HepG2 (cell line): ENCODE data around the gene CYP2A13. TPM values are rescaled to one million over a fixed set of nuclear protein-coding genes. Genes with fewer than 3 reads are reported as not detected.

Source experiments
- ATAC-seq: fragments of 200-7000 bp; cut with Tn5 transposase; 3 replicates; pipeline ENCODE4 v1.9.1; 2020; ENCODE audit warnings: mild to moderate bottlenecking, moderate library complexity
- BruUV-seq: library from RNA; stranded (reverse); fragments of 400-500 nt; replicated peaks from 2 replicates; lab custom pipeline; 2021; lab: Mats Ljungman, UMichigan
- CTCF ChIA-PET: fragments of 300-600 bp; formaldehyde crosslinking; extraction: SDS; loops from one replicate; lab custom pipeline; 2021; ENCODE audit warnings: low total read pairs, inconsistent platforms, low intra/inter-chr PET ratio; lab: Yijun Ruan, JAX
- POLR2A ChIA-PET: fragments of 350-600 bp; sonication (Branson Sonifier 250); formaldehyde crosslinking; loops from one replicate; lab custom pipeline; 2020; ENCODE audit warnings: antibody characterized with exemption, inconsistent platforms; lab: Yijun Ruan, JAX
- DNase-seq: peaks from one replicate; pipeline ENCODE4 v3.0.0-alpha.2; 2015; ENCODE audit warnings: low spot score
- FAIRE-seq: peaks from 3 replicates; lab custom pipeline; 2011; peaks lifted over from hg19 to GRCh38; lab: Jason Lieb, UNC
- H2AFZ ChIP-seq: one replicate; pipeline ENCODE4 v1.6.1; 2011; ENCODE audit warnings: low read length, inconsistent platforms
- H3K27ac ChIP-seq: fragments of 300-600 bp; 3 replicates; pipeline ENCODE4 v1.8.0; 2011; ENCODE audit warnings: mixed run types, mild to moderate bottlenecking, mixed read lengths, low read length, inconsistent platforms; ENCODE audit not compliant: insufficient read depth; ENCODE audit errors: extremely low read length
- H3K27me3 ChIP-seq, 2 experiments: fragments of 200-600 bp in 1 of 2; 2 replicates in 1 of 2; 3 replicates in 1 of 2; pipeline versions ENCODE4 v1.6.0 to v1.8.0; 2011; ENCODE audit warnings: low read length in 2 of 2, mild to moderate bottlenecking in 2 of 2, moderate library complexity in 2 of 2, inconsistent platforms in 1 of 2; ENCODE audit not compliant: insufficient read depth in 2 of 2, control insufficient read depth in 1 of 2
- H3K36me3 ChIP-seq, 2 experiments: fragments of 200-600 bp in 1 of 2; replicated peaks in 1 of 2; 2 replicates in 1 of 2; 3 replicates in 1 of 2; pipeline versions ENCODE4 v1.5.1 to v1.8.0; 2011; ENCODE audit warnings: low read length in 2 of 2, inconsistent platforms in 1 of 2; ENCODE audit not compliant: insufficient read depth in 2 of 2, control insufficient read depth in 1 of 2
- H3K4me1 ChIP-seq: 2 replicates; pipeline ENCODE4 v1.5.1; 2012; ENCODE audit warnings: low read length, inconsistent platforms; ENCODE audit not compliant: insufficient read depth
- H3K4me2 ChIP-seq: 2 replicates; pipeline ENCODE4 v1.6.0; 2011; ENCODE audit warnings: low read depth, low read length, inconsistent platforms
- H3K4me3 ChIP-seq, 3 experiments: fragments of 200-600 bp in 1 of 3; sonication (generic), shearing (Covaris generic) in 1 of 3; replicated peaks in 1 of 3; 2 replicates each; pipeline ENCODE4 v1.5.1; 2011 to 2016; ENCODE audit warnings: low read length in 3 of 3, inconsistent platforms in 2 of 3, low read depth in 2 of 3, mild to moderate bottlenecking in 2 of 3, control low read depth in 1 of 3, mixed read lengths in 1 of 3; ENCODE audit not compliant: insufficient read depth in 1 of 3
- H3K79me2 ChIP-seq: one replicate; pipeline ENCODE4 v1.6.1; 2011; ENCODE audit warnings: low read length, inconsistent platforms; ENCODE audit not compliant: insufficient read depth
- H3K9ac ChIP-seq: 2 replicates; pipeline ENCODE4 v1.6.0; 2011; ENCODE audit warnings: mild to moderate bottlenecking, low read depth, low read length, inconsistent platforms; ENCODE audit not compliant: insufficient read depth
- H3K9me3 ChIP-seq: 2 replicates; pipeline ENCODE4 v1.5.1; 2012; ENCODE audit warnings: mild to moderate bottlenecking, low read length
- H4K20me1 ChIP-seq: 2 replicates; pipeline ENCODE4 v1.6.0; 2011; ENCODE audit warnings: inconsistent platforms, mild to moderate bottlenecking, low read length, moderate library complexity; ENCODE audit not compliant: insufficient read depth
- DNMT1 ChIP-seq: sonication (generic); formaldehyde crosslinking; IDR thresholded peaks from 2 replicates; pipeline ENCODE4 v1.5.1; 2020; ENCODE audit warnings: mild to moderate bottlenecking, missing genetic modification reagents
- HNRNPL ChIP-seq: fragments of 200-400 bp; formaldehyde crosslinking; IDR thresholded peaks from 2 replicates; pipeline ENCODE4 v1.6.1; 2017; ENCODE audit warnings: mild to moderate bottlenecking, low read depth, low read length
- HOXD1 ChIP-seq: sonication (generic); formaldehyde crosslinking; IDR thresholded peaks from 2 replicates; pipeline ENCODE4 v1.5.0; 2020; ENCODE audit warnings: missing genetic modification reagents
- PAX8 ChIP-seq: sonication (generic); formaldehyde crosslinking; IDR thresholded peaks from 2 replicates; pipeline ENCODE4 v1.8.0; 2022; ENCODE audit warnings: mild to moderate bottlenecking, missing genetic modification reagents, borderline replicate concordance
- TBX2 ChIP-seq: sonication (generic); formaldehyde crosslinking; IDR thresholded peaks from 2 replicates; pipeline ENCODE4 v1.5.0; 2020; ENCODE audit warnings: missing genetic modification reagents, mild to moderate bottlenecking, borderline replicate concordance
- ZNF253 ChIP-seq: sonication (generic); formaldehyde crosslinking; IDR thresholded peaks from 2 replicates; pipeline ENCODE4 v1.8.0; 2022; ENCODE audit warnings: mild to moderate bottlenecking, missing genetic modification reagents, borderline replicate concordance
- ZNF3 ChIP-seq: IDR thresholded peaks from 2 replicates; pipeline ENCODE4 v1.7.0; 2017; ENCODE audit warnings: inconsistent platforms
- ZNF431 ChIP-seq: sonication (generic); formaldehyde crosslinking; IDR thresholded peaks from 2 replicates; pipeline ENCODE4 v1.9.0; 2022; ENCODE audit warnings: missing genetic modification reagents, low read depth, mild to moderate bottlenecking, borderline replicate concordance
- ZNF460 ChIP-seq: sonication (generic); formaldehyde crosslinking; IDR thresholded peaks from 2 replicates; pipeline ENCODE4 v1.5.1; 2020; ENCODE audit warnings: missing genetic modification reagents, mild to moderate bottlenecking, borderline replicate concordance
- ZNF468 ChIP-seq: sonication (generic); formaldehyde crosslinking; IDR thresholded peaks from 2 replicates; pipeline ENCODE4 v1.8.0; 2022; ENCODE audit warnings: mild to moderate bottlenecking, moderate library complexity, missing genetic modification reagents
- ZNF543 ChIP-seq: sonication (generic); formaldehyde crosslinking; IDR thresholded peaks from 2 replicates; pipeline ENCODE4 v1.4.0; 2020; ENCODE audit warnings: mild to moderate bottlenecking, missing genetic modification reagents
- WGBS: methylation state at CpG from one replicate; pipeline ENCODE4 v1.1.6; 2017; ENCODE audit warnings: low lambda C conversion rate; 5-methylcytosine and 5-hydroxymethylcytosine counted together
- in situ Hi-C: cut with HindIII; loops from 2 replicates; pipeline ENCODE4 v1.10.0; 2017; ENCODE audit warnings: low pct_unique_long_range_greater_than_20kb; ENCODE audit not compliant: extremely low pct_ligation_motif_present
- intact Hi-C: fragments of 100-400 bp; cut with micrococcal nuclease; formaldehyde crosslinking; loops from one replicate; pipeline ENCODE4 v1.10.0; 2022; ENCODE audit not compliant: unreplicated experiment
- polyA plus RNA-seq, 8 experiments: library from polyadenylated mRNA; depleted of rRNA in 3 of 8; stranded (reverse) in 7 of 8; unstranded in 1 of 8; fragments of >200 nt; fragmentation: Illumina TruSeq in 4 of 8; extraction: Trizol in 4 of 8; gene quantifications; 2 replicates each; pipeline versions ENCODE4 v1.2.1 to v1.2.3, GENCODE V29; 2011 to 2016; ENCODE audit warnings: low read depth in 4 of 8, missing spikeins in 1 of 8, mixed read lengths in 1 of 8; ENCODE audit not compliant: insufficient read depth in 1 of 8
- total RNA-seq, 5 experiments: library from RNA; depleted of rRNA; stranded (reverse); fragments of >200 nt; fragmentation: Illumina TruSeq; extraction: Trizol; gene quantifications; 2 replicates each; pipeline ENCODE4 v1.2.3, GENCODE V29; 2016; ENCODE audit warnings: low read depth in 1 of 5
- TF ChIP-seq, protein P1 (sequence below): conservative IDR thresholded peaks from 2 replicates; pipeline ENCODE4 v1.6.1; 2018; ENCODE audit warnings: missing genetic modification reagents

Gene CYP2A13
- total and polyA plus RNA-seq, 2 of the 13 experiments (the other 11 are each of a cell fraction or from before 2014, with no cell fraction given), result not detected

DNA sequence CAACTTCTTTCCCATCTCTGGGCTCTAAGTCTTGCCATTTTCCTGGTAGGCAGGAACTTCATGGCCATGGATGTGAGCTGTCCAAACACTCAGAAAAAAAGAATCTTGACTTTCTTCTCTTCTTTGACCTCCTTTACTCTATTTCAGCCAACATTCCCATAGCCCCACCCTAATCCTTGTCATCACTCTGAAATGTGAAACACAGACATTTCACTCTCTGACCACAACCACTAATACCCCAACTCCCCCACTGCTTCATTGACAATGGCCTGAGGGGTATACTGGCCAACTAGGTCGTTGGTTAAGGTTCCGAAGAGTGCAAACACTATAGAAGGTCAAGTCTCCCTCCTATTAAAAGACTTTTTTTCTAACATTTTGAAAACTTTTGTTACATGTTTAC lies 4.7 kb upstream of the CYP2A13 start:
- Histone ChIP-seq H3K27ac (no peak overlapping the region), H2AFZ (no peak overlapping the region), H3K27me3 (peaks cover 0 to 10% of the 10 kb centered on the region in 2 experiments; a peak in 1 of 5 replicates), H3K36me3 (no peaks in the 10 kb centered on the region), H3K9ac (no peak overlapping the region), H3K4me2 (no peak overlapping the region), H3K4me1 (no peaks in the 10 kb centered on the region), H3K9me3 (no peaks in the 10 kb centered on the region), H4K20me1 (no peaks in the 10 kb centered on the region), H3K4me3 (no peak overlapping the region), H3K79me2 (no peaks in the 10 kb centered on the region)
- ChIA-PET POLR2A (no interaction called here), CTCF (no interaction called here)
- no peak for ATAC-seq
- in situ Hi-C loops, result no loop called here
- no peak for FAIRE-seq
- BruUV-seq, result no TSS peak
- 26% methylated on average over 2 of the region's 2 CpGs for WGBS
- intact Hi-C loops, result no loop called here
- no peak for DNase-seq
- TF ChIP-seq ZNF3 (CRISPR knock-in tag) (no peak), ZNF431 (no peak), ZNF253 (CRISPR knock-in tag) (no peak), PAX8 (CRISPR knock-in tag) (no peak), ZNF468 (CRISPR knock-in tag) (no peak), ZNF460 (CRISPR knock-in tag) (no peak), ZNF543 (CRISPR knock-in tag) (no peak), TBX2 (no peak), HOXD1 (CRISPR knock-in tag) (no peak), HNRNPL (no peak), DNMT1 (CRISPR knock-in tag) (no peak)
- TF ChIP-seq, protein P1, sequence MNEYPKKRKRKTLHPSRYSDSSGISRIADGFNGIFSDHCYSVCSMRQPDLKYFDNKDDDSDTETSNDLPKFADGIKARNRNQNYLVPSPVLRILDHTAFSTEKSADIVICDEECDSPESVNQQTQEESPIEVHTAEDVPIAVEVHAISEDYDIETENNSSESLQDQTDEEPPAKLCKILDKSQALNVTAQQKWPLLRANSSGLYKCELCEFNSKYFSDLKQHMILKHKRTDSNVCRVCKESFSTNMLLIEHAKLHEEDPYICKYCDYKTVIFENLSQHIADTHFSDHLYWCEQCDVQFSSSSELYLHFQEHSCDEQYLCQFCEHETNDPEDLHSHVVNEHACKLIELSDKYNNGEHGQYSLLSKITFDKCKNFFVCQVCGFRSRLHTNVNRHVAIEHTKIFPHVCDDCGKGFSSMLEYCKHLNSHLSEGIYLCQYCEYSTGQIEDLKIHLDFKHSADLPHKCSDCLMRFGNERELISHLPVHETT, result no peak
